Neuronal stem cell (in vitro differentiated cells): ENCODE measurements around the gene PAQR5. TPM values are rescaled to one million over a fixed set of nuclear protein-coding genes. Genes with fewer than 3 reads are reported as not detected.
A peak's percentile ranks its signal among the peaks of the same experiment; 100 is the strongest.

Source experiments
- DNase-seq: peaks from one replicate; pipeline ENCODE4 v3.0.0-alpha.2; 2013; ENCODE audit warnings: low spot score
- H2AFZ ChIP-seq: one replicate; pipeline ENCODE4 v1.6.1; 2013; ENCODE audit warnings: mild to moderate bottlenecking, low read length, inconsistent platforms
- H2AK5ac ChIP-seq: 2 replicates; pipeline ENCODE4 v1.6.1; 2013; ENCODE audit warnings: low read depth, mild to moderate bottlenecking, inconsistent platforms, low read length, moderate library complexity, mixed read lengths
- H2BK120ac ChIP-seq: 2 replicates; pipeline ENCODE4 v1.6.1; 2013; ENCODE audit warnings: low read depth, mild to moderate bottlenecking, inconsistent platforms, low read length, moderate library complexity, mixed read lengths
- H2BK12ac ChIP-seq: one replicate; pipeline ENCODE4 v1.6.1; 2013; ENCODE audit warnings: low read length, inconsistent platforms
- H2BK15ac ChIP-seq: 2 replicates; pipeline ENCODE4 v1.6.1; 2013; ENCODE audit warnings: mild to moderate bottlenecking, low read length, inconsistent platforms, mixed read lengths
- H2BK5ac ChIP-seq: one replicate; pipeline ENCODE4 v1.6.1; 2013; ENCODE audit warnings: inconsistent platforms, mild to moderate bottlenecking, low read length, moderate library complexity
- H3K14ac ChIP-seq: one replicate; pipeline ENCODE4 v1.6.1; 2013; ENCODE audit warnings: low read length, inconsistent platforms
- H3K18ac ChIP-seq: 2 replicates; pipeline ENCODE4 v1.6.1; 2013; ENCODE audit warnings: low read length, inconsistent platforms
- H3K23ac ChIP-seq: 2 replicates; pipeline ENCODE4 v1.6.1; 2013; ENCODE audit warnings: low read depth, mild to moderate bottlenecking, mixed read lengths, low read length, inconsistent platforms; ENCODE audit not compliant: poor library complexity
- H3K27ac ChIP-seq: replicated peaks from 3 replicates; pipeline ENCODE4 v1.5.1; 2013; ENCODE audit warnings: low read length, inconsistent platforms
- H3K27me3 ChIP-seq, 3 experiments: 2 replicates each; pipeline ENCODE4 v1.6.1; 2013; ENCODE audit warnings: low read length in 3 of 3, mild to moderate bottlenecking in 2 of 3, inconsistent platforms in 1 of 3, low read depth in 1 of 3, mixed read lengths in 1 of 3, moderate library complexity in 1 of 3; ENCODE audit not compliant: control insufficient read depth in 3 of 3, insufficient read depth in 3 of 3
- H3K36me3 ChIP-seq, 2 donors: replicated peaks in 1 of 2; 2 replicates each; pipeline ENCODE4 v1.6.1; 2013; ENCODE audit warnings: low read length in 2 of 2; ENCODE audit not compliant: control insufficient read depth in 2 of 2, insufficient read depth in 2 of 2
- H3K4ac ChIP-seq: 2 replicates; pipeline ENCODE4 v1.6.1; 2013; ENCODE audit warnings: inconsistent platforms, mild to moderate bottlenecking, low read length, moderate library complexity
- H3K4me1 ChIP-seq, 2 donors: 1 replicate in 1 of 2; 2 replicates in 1 of 2; pipeline ENCODE4 v1.6.1; 2013; ENCODE audit warnings: low read length in 2 of 2, low read depth in 1 of 2; ENCODE audit not compliant: control insufficient read depth in 2 of 2, insufficient read depth in 1 of 2
- H3K4me2 ChIP-seq: one replicate; pipeline ENCODE4 v1.6.1; 2013; ENCODE audit warnings: mild to moderate bottlenecking, low read length, inconsistent platforms; ENCODE audit not compliant: insufficient read depth, poor library complexity, severe bottlenecking
- H3K4me3 ChIP-seq, 2 donors: 2 replicates each; pipeline ENCODE4 v1.5.1; 2013; ENCODE audit warnings: low read length in 2 of 2, mild to moderate bottlenecking in 2 of 2, inconsistent platforms in 1 of 2, moderate library complexity in 1 of 2
- H3K79me1 ChIP-seq: one replicate; pipeline ENCODE4 v1.6.1; 2013; ENCODE audit warnings: low read depth, mild to moderate bottlenecking, inconsistent platforms, low read length, moderate library complexity
- H3K9ac ChIP-seq: one replicate; pipeline ENCODE4 v1.6.1; 2013; ENCODE audit warnings: mild to moderate bottlenecking, low read depth, low read length, inconsistent platforms; ENCODE audit not compliant: poor library complexity
- H3K9me3 ChIP-seq, 2 donors: replicated peaks in 1 of 2; 2 replicates each; pipeline versions ENCODE3 to v1.6.1; 2013; ENCODE audit warnings: low read length in 2 of 2, mild to moderate bottlenecking in 2 of 2, inconsistent platforms in 1 of 2, low read depth in 1 of 2, mixed read lengths in 1 of 2, moderate library complexity in 1 of 2; ENCODE audit not compliant: control insufficient read depth in 2 of 2, insufficient read depth in 1 of 2
- H4K8ac ChIP-seq: one replicate; pipeline ENCODE4 v1.6.1; 2013; ENCODE audit warnings: low read depth, mild to moderate bottlenecking, inconsistent platforms, low read length, moderate library complexity
- H4K91ac ChIP-seq: one replicate; pipeline ENCODE4 v1.6.1; 2013; ENCODE audit warnings: low read length, low read depth, mild to moderate bottlenecking, inconsistent platforms; ENCODE audit not compliant: poor library complexity
- WGBS, 2 donors: extraction: QIAGEN DNeasy Blood & Tissue Kit; methylation state at CpG; one replicate each; pipeline ENCODE4 v1.1.7; 2013; ENCODE audit warnings: missing lambda C conversion rate in 2 of 2, mixed read lengths in 1 of 2; ENCODE audit not compliant: insufficient read length in 2 of 2, insufficient replicate concordance in 1 of 2; ENCODE audit errors: extremely low coverage in 2 of 2; 5-methylcytosine and 5-hydroxymethylcytosine counted together
- polyA plus RNA-seq, 2 experiments: library from polyadenylated mRNA; stranded (reverse); fragments of 200-250 nt; gene quantifications; one replicate each; pipeline ENCODE4 v1.2.3, GENCODE V29; 2013

PAQR5 gene, protein sequence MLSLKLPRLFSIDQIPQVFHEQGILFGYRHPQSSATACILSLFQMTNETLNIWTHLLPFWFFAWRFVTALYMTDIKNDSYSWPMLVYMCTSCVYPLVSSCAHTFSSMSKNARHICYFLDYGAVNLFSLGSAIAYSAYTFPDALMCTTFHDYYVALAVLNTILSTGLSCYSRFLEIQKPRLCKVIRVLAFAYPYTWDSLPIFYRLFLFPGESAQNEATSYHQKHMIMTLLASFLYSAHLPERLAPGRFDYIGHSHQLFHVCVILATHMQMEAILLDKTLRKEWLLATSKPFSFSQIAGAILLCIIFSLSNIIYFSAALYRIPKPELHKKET
- 0.39 TPM for polyA plus RNA-seq (2013, experiment 1 of 2)
- 0.48 TPM for polyA plus RNA-seq (2013, experiment 2 of 2)

DNA sequence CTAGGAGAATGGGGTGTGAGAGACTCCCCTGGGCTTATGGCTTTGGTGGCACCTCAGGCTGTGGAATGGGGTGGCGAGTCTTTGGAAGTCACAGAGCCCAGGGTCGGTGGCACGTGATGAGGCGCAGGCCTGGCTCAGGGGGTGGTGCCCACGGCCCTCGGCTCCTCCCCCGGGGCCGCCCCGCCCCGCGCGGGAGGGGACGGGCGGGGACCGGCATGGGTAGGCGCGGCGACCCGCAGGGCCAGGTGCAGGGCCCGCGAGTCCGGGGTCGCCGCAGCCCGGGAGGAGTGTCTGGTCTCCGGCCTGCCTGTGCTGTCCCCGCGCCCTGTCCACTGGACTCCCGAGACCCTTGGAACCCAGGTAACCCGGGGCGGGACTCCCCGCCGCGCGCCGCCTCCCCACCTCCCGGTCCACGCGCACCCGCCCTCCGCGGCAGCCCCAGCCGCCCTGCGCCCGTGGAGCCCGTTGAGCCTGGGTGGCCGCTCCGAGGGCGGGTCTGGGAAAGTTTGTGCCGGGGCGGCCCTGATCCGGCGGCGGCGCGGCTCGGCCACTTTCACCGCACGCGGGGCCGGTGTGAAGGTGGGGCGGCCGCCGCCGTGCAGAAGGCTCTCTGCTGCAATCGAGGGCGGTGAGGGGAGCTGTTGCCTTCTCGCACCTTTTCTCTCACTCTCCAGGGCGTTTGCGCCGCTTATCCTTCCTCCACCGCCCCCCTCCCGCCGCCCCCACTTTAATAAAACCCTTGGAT lies at the start of gene PAQR5:
PAQR5 (plus strand) TSS at position 216 of the 745 bp plus-strand sequence. CDS start 61,169 bp downstream, outside the sequence.
- Histone ChIP-seq H2BK120ac (peak within 1 kb of the TSS; percentile 66), H2BK5ac (no peak within 1 kb of the TSS), H3K36me3 (no peaks in the 10 kb centered on the region), H4K91ac (no peak within 1 kb of the TSS), H3K23ac (peak within 1 kb of the TSS; percentile 25), H4K8ac (no peak within 1 kb of the TSS), H3K79me1 (no peaks in the 10 kb centered on the region), H3K4me1 (peaks cover 0 to 5% of the 10 kb centered on the region in 2 donors), H3K9ac (peak within 1 kb of the TSS; percentile 78), H2BK15ac (peak within 1 kb of the TSS; percentile 68), H3K4ac (no peak within 1 kb of the TSS), H2AK5ac (peak within 1 kb of the TSS; percentile 80), H3K27me3 (peaks cover 8 to 78% (median 38%) of the 10 kb centered on the region in 3 experiments), H3K4me2 (peak within 1 kb of the TSS; percentile 86), H3K14ac (no peak within 1 kb of the TSS), H2AFZ (peak within 1 kb of the TSS; percentile 79), H3K18ac (peak within 1 kb of the TSS; percentile 91), H3K4me3 (peak within 1 kb of the TSS; percentile 9 to 79), H2BK12ac (no peak within 1 kb of the TSS), H3K9me3 (no peaks in the 10 kb centered on the region), H3K27ac (no peak within 1 kb of the TSS)
- DNase-seq = no peak
- no CpG with 5 or more reads among the region's 74 CpGs for WGBS, 2 donors

DNA sequence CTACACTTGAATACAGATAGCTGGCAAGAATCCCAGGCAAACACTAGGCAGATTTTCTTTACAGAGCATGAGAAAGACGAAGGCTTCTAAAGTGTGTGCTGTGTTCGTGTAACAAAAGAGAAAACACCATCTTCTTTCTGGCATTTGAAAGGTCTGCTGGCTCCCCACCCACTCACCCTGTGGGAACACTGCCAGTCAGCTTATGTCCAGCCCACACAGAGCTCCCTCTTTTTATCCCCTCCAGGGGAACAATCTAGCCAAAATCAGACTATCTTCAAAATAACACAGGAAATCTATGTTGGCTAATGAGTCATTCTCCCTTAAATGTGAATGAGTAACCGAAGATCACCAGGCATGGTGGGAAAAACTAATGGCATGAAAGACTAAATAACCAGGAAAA lies 45.6 kb upstream of the PAQR5 start:
- no peak overlapping the region for H3K18ac ChIP-seq
- H3K4me3 ChIP-seq = no peak overlapping the region
- H2AK5ac ChIP-seq = no peak overlapping the region
- H2BK15ac ChIP-seq = no peak overlapping the region
- H3K4ac ChIP-seq = no peak overlapping the region
- peak overlapping the region; percentile 27 for H2AFZ ChIP-seq
- no peak overlapping the region for H2BK5ac ChIP-seq
- H3K4me1 ChIP-seq = peaks cover 0 to 4% of the 10 kb centered on the region in 2 donors
- no peak overlapping the region for H2BK12ac ChIP-seq
- DNase-seq = peak; percentile 6
- no peak overlapping the region for H3K4me2 ChIP-seq
- peaks cover 0 to 2% of the 10 kb centered on the region in 2 donors for H3K9me3 ChIP-seq
- no CpG with 5 or more reads among the region's 3 CpGs for WGBS, 2 donors
- no peaks in the 10 kb centered on the region for H3K27me3 ChIP-seq
- no peak overlapping the region for H4K91ac ChIP-seq
- no peak overlapping the region for H3K9ac ChIP-seq
- no peak overlapping the region for H3K23ac ChIP-seq
- no peak overlapping the region for H4K8ac ChIP-seq
- no peaks in the 10 kb centered on the region for H3K36me3 ChIP-seq
- no peaks in the 10 kb centered on the region for H3K79me1 ChIP-seq
- no peak overlapping the region for H2BK120ac ChIP-seq
- H3K14ac ChIP-seq = no peak overlapping the region
- peak overlapping the region; percentile 24 for H3K27ac ChIP-seq

DNA sequence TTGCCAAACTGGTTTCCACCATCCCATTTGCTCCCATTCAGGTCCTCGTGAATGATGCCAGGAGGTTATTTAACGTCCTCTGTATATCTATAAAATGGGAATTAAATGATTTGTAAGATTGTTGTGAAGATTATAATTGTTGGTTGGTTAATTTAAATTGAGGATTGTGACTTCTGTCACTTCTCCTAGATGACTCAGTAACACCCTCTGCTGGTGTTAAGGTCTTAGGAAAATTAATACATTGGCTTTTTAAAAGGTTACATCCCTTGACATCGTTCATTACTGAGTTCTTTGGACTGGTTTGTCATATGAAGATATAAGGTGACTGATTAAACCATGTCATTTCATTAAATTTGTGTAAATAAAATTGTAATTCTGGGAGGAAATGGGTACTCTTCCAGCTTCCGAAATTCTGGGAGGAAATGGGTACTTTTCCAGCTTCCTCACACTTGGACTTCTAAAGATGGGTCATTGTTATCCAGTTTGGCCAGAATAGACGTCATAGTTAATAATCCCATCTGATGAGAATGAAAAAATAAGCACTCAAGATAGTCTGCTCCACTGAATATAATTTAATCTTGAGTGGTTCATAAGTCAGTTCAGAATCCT lies 33.3 kb upstream of the PAQR5 start:
- Histone ChIP-seq H2AFZ (no peak overlapping the region), H3K4me1 (no peaks in the 10 kb centered on the region), H3K4me2 (no peak overlapping the region), H3K79me1 (no peaks in the 10 kb centered on the region), H2AK5ac (no peak overlapping the region), H2BK5ac (no peak overlapping the region), H2BK12ac (no peak overlapping the region), H3K23ac (no peak overlapping the region), H2BK15ac (no peak overlapping the region), H2BK120ac (no peak overlapping the region), H3K9ac (no peak overlapping the region), H3K14ac (no peak overlapping the region), H3K27me3 (no peaks in the 10 kb centered on the region), H3K27ac (no peak overlapping the region), H3K36me3 (no peaks in the 10 kb centered on the region), H3K9me3 (no peaks in the 10 kb centered on the region), H3K18ac (no peak overlapping the region), H3K4ac (no peak overlapping the region), H4K8ac (no peak overlapping the region), H3K4me3 (no peak overlapping the region), H4K91ac (no peak overlapping the region)
- WGBS, 2 donors = no CpG with 5 or more reads among the region's 5 CpGs
- no peak for DNase-seq

DNA sequence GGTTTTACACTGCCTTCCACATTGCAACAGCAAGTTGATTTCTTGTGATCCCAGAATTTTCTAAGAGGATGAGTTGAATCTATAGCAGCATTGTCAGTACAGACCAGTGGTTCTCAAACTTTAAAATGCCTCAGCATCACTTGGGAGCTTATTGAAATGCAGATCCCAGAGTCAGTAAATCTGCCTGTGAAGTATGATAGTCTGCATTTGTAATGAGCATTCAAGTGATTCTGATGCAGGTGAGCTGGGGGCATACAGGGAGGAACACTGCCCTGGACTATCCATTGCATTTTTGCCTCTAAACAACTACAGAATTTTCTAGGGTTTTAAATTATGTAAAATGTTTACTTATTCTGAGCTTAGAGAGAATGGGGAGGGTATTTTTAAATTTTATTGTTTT lies 27.5 kb upstream of the PAQR5 start:
- Histone ChIP-seq H3K14ac (no peak overlapping the region), H3K79me1 (no peaks in the 10 kb centered on the region), H3K27ac (no peak overlapping the region), H3K23ac (no peak overlapping the region), H3K9me3 (no peaks in the 10 kb centered on the region), H3K4ac (no peak overlapping the region), H2BK120ac (no peak overlapping the region), H3K36me3 (no peaks in the 10 kb centered on the region), H3K4me3 (no peak overlapping the region), H2BK12ac (no peak overlapping the region), H2AFZ (no peak overlapping the region), H3K9ac (no peak overlapping the region), H4K91ac (no peak overlapping the region), H3K18ac (no peak overlapping the region), H3K4me1 (peaks cover 0 to 17% of the 10 kb centered on the region in 2 donors), H4K8ac (no peak overlapping the region), H2BK5ac (no peak overlapping the region), H2BK15ac (no peak overlapping the region), H2AK5ac (no peak overlapping the region), H3K4me2 (no peak overlapping the region), H3K27me3 (no peaks in the 10 kb centered on the region)
- DNase-seq = no peak
